Adipocyte (in vitro differentiated cells): ENCODE measurements around the gene SORCS2.

Experiments
- DNase-seq: peaks from one replicate; pipeline ENCODE4 v3.0.0-alpha.2; 2015; ENCODE audit warnings: low read depth
- H3K27me3 ChIP-seq: replicated peaks from 2 replicates; pipeline ENCODE4 v1.7.0; 2013; ENCODE audit warnings: mild to moderate bottlenecking, low read length, moderate library complexity; ENCODE audit not compliant: control insufficient read depth, insufficient read depth
- H3K36me3 ChIP-seq: 2 replicates; pipeline ENCODE4 v1.7.0; 2013; ENCODE audit warnings: low read length, mild to moderate bottlenecking, moderate library complexity; ENCODE audit not compliant: control insufficient read depth, insufficient read depth, severe bottlenecking
- H3K4me1 ChIP-seq: 2 replicates; pipeline ENCODE4 v1.7.0; 2013; ENCODE audit warnings: mild to moderate bottlenecking, low read length, moderate library complexity; ENCODE audit not compliant: control insufficient read depth, insufficient read depth
- H3K4me3 ChIP-seq: 2 replicates; pipeline ENCODE4 v1.7.0; 2013; ENCODE audit warnings: mild to moderate bottlenecking, low read length, moderate library complexity
- H3K9ac ChIP-seq: 2 replicates; pipeline ENCODE4 v1.7.0; 2013; ENCODE audit warnings: mild to moderate bottlenecking, low read length, moderate library complexity
- H3K9me3 ChIP-seq: 2 replicates; pipeline ENCODE4 v1.7.0; 2013; ENCODE audit warnings: mild to moderate bottlenecking, low read length, moderate library complexity; ENCODE audit not compliant: control insufficient read depth

SORCS2 gene

GRCh38 chr4:7675612-7676320 is 483.4 kb downstream of the SORCS2 start:
- Histone ChIP-seq H3K27me3 (no peaks in the 10 kb centered on the region), H3K4me3 (no peak overlapping the region), H3K9ac (no peak overlapping the region), H3K4me1 (peaks cover 6% of the 10 kb centered on the region), H3K9me3 (peaks cover 5% of the 10 kb centered on the region), H3K36me3 (no peaks in the 10 kb centered on the region)
- no peak for DNase-seq

- Histone ChIP-seq H3K4me3 (no peak overlapping the region), H3K9ac (no peak overlapping the region), H3K4me1 (peaks cover 6% of the 10 kb centered on the region), H3K9me3 (peaks cover 4% of the 10 kb centered on the region), H3K27me3 (no peaks in the 10 kb centered on the region), H3K36me3 (no peaks in the 10 kb centered on the region)
- no peak for DNase-seq
Observed at GRCh38 chr4:7676398-7676922, 484.1 kb downstream of the SORCS2 start.

GRCh38 chr4:7677086-7677485 is 484.7 kb downstream of the SORCS2 start:
- Histone ChIP-seq H3K4me1 (peaks cover 6% of the 10 kb centered on the region), H3K36me3 (no peaks in the 10 kb centered on the region), H3K4me3 (no peak overlapping the region), H3K9ac (no peak overlapping the region), H3K9me3 (peaks cover 9% of the 10 kb centered on the region), H3K27me3 (peaks cover 2% of the 10 kb centered on the region)
- DNase-seq = no peak

DNA sequence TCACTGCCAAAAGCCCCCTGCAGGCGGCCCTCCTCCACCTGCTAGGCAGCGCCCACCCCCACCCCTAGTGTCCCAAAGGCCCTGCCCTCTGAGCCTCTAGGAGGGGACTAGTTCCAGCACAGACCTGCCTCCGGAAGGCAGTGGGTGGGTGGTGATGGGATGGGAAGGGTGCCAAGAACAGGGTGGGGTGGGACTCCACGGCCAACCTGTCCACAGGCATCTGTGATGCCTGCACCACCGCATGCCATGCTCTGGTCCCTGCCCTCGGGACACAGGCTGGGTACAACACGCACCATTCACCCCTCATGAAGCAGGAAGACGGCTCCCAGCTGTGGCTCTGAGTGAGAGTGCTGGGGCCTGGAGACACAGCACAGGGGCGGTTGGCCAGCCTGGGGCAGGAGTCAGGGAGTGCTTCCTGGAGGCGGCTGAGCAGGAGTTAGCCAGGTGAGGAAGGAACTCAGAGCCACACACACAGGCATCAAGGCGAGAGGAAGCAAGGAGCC is 485.5 kb downstream of the SORCS2 start:
- Histone ChIP-seq H3K36me3 (no peaks in the 10 kb centered on the region), H3K27me3 (peaks cover 6% of the 10 kb centered on the region), H3K9ac (no peak overlapping the region), H3K9me3 (peaks cover 17% of the 10 kb centered on the region), H3K4me1 (peaks cover 4% of the 10 kb centered on the region), H3K4me3 (no peak overlapping the region)
- no peak for DNase-seq

DNA sequence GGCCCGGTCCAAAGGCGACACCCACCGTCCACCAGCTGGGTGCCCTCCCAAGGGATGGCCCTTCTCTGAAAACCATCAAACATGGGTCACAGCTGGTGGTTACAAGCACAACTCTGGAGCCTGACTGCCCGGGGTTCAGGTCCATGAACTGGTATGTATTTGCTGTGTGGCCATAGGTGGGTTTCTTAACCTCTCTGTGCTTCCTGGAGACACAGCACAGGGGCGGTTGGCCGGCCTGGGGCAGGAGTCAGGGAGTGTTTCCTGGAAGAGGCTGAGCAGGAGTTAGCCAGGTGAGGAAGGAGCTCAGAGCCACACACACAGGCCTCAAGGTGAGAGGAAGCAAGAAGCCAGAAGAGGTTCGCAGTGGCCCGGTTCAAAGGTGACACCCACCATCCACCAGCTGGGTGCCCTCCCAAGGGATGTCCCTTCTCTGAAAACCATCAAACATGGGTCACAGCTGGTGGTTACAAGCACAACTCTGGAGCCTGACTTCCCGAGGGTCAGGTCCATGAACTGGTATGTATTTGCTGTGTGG is 486.0 kb downstream of the SORCS2 start:
- Histone ChIP-seq H3K27me3 (peaks cover 6% of the 10 kb centered on the region), H3K9me3 (peaks cover 22% of the 10 kb centered on the region), H3K36me3 (no peaks in the 10 kb centered on the region), H3K4me1 (no peaks in the 10 kb centered on the region), H3K4me3 (no peak overlapping the region), H3K9ac (no peak overlapping the region)
- no peak for DNase-seq

DNA sequence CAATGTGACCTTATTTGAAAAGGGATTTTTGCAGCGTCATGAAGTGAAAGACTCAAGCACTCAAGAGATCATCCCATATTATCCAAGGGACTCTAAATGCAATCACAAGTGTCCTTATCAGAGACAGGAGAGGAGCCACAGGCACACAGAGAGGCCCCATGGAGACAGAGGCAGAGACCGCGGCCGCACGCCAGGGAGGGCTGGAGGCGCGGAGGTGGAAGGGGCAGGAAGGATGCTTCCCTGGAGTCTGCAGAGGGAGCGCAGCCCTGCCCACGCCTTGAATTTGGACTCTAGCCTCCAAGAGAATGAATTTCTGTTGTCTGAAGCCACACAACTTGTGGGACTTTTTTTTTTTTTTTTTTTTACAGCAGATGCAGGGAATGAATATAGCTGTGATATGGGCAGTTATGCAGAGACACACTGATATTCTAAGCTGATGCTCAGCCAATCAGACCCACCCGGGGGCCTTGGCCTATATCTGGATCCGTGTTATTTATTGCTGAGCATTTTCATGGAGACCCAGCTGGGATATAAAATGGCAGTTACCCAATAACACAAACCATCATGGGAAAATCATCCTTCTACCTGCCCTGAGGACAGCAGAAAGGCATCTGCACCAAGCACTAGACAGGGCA is 487.2 kb downstream of the SORCS2 start:
- Histone ChIP-seq H3K9me3 (peaks cover 33% of the 10 kb centered on the region), H3K9ac (no peak overlapping the region), H3K4me3 (no peak overlapping the region), H3K4me1 (no peaks in the 10 kb centered on the region), H3K36me3 (no peaks in the 10 kb centered on the region), H3K27me3 (peaks cover 6% of the 10 kb centered on the region)
- DNase-seq = no peak

- DNase-seq = no peak
Observed at GRCh38 chr4:7680106-7680505, 487.8 kb downstream of the SORCS2 start.

GRCh38 chr4:7680731-7681130 is 488.4 kb downstream of the SORCS2 start:
- H3K4me3 ChIP-seq = no peak overlapping the region
- no peaks in the 10 kb centered on the region for H3K4me1 ChIP-seq
- no peak for DNase-seq

More at GRCh38 chr4:7680106-7680505, 487.8 kb downstream of the SORCS2 start:
- no peaks in the 10 kb centered on the region for H3K36me3 ChIP-seq
- H3K4me1 ChIP-seq = no peaks in the 10 kb centered on the region
- peaks cover 6% of the 10 kb centered on the region for H3K27me3 ChIP-seq
- H3K9me3 ChIP-seq = peaks cover 34% of the 10 kb centered on the region
- no peak overlapping the region for H3K4me3 ChIP-seq
- no peak overlapping the region for H3K9ac ChIP-seq

DNA sequence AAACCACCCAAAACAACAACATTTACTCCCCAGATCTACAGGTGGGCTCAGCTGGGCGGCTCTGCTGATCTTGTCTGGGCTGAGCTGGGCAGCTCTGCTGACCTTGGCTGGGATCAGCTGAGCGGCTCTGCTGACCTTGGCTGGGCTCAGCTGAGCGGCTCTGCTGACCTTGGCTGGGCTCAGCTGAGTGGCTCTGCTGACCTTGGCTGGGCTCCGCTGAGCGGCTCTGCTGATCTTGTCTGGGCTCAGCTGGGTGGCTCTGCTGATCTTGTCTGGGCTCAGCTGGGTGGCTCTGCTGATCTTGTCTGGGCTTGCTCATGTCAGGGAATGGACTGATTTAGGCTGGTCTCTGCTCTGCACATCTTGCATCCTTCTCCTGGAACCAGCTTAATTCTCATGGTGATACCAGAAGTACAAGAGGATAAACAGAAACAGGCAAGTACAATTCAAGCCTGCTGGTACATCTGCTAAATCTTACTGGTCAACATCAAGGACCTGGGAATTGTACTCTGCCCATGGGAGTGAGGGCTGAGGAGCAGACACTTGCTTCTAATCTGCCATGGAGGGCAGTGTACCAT is 490.9 kb downstream of the SORCS2 start:
- Histone ChIP-seq H3K4me3 (no peak overlapping the region), H3K27me3 (peaks cover 13% of the 10 kb centered on the region), H3K4me1 (no peaks in the 10 kb centered on the region), H3K9ac (no peak overlapping the region), H3K36me3 (no peaks in the 10 kb centered on the region), H3K9me3 (peaks cover 34% of the 10 kb centered on the region)
- no peak for DNase-seq

More at GRCh38 chr4:7680731-7681130, 488.4 kb downstream of the SORCS2 start:
- Histone ChIP-seq H3K9ac (no peak overlapping the region), H3K36me3 (no peaks in the 10 kb centered on the region), H3K9me3 (peaks cover 34% of the 10 kb centered on the region), H3K27me3 (peaks cover 6% of the 10 kb centered on the region)

GRCh38 chr4:7684294-7684693 is 492.0 kb downstream of the SORCS2 start:
- Histone ChIP-seq H3K9ac (no peak overlapping the region), H3K9me3 (peaks cover 34% of the 10 kb centered on the region), H3K4me3 (no peak overlapping the region), H3K36me3 (no peaks in the 10 kb centered on the region), H3K27me3 (peaks cover 13% of the 10 kb centered on the region), H3K4me1 (no peaks in the 10 kb centered on the region)
- DNase-seq = no peak
